ENCODE results near the gene DPH7. TPM values are rescaled to one million over a fixed set of nuclear protein-coding genes. Genes with fewer than 3 reads are reported as not detected.

Gene DPH7
- total RNA-seq, 1 experiment from 2014 or later: 31.7 TPM

DNA sequence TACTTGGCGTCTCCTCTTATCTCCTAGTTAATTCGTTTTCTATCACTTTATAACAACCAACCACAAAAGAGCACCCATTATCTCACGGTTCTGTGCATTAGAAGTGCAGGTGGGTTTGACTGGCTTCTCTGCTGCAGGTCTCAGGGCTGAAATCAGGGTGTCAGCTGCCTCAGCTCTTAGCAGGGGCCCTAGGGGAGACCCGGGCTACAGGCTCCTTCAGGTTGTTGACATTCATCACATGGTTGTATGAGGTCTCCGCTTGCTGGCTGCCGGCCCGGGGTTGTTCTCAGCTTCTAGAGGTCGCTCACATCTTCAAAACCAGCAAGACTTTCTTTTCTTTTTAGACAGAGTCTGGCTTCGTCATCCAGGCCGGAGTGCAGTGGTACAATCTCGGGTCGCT lies 14.5 kb upstream of the DPH7 start:
- peaks cover 5% of the 10 kb centered on the region; the same call in 1 of the 2 replicates for H3K36me3 ChIP-seq

DNA sequence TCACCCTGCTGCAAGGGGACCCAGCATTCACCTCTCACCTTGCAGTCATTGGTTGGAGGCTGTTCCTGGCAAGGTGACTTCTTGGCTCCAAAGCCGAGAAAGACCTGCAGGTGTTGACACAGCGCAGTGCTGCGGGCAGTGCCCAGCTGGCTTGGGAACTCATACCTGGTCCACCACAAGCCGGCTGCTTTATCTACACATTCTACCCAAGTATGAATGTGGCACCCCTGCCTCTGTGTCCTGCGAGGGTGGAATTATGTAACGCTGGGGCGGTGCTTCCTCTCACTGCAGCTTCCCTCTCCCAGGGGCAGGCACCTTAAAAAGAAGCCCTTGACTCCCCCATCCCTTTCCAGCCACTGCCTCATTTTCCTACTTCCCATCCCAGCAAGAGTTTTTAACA lies 14.0 kb upstream of the DPH7 start:
- no peak overlapping the region for H3K4me3 ChIP-seq
- no peak overlapping the region for H3K27ac ChIP-seq
- no peaks in the 10 kb centered on the region for H3K4me1 ChIP-seq
- no peak for DNase-seq
- H3K9me3 ChIP-seq (replicated peaks): no peaks in the 10 kb centered on the region
- no peaks in the 10 kb centered on the region for H3K27me3 ChIP-seq
- H3K36me3 ChIP-seq: peaks cover 9% of the 10 kb centered on the region

More for the DNA sequence above, 14.5 kb upstream of the DPH7 start:
- no peak for DNase-seq
- no peaks in the 10 kb centered on the region for H3K27me3 ChIP-seq
- H3K4me3 ChIP-seq: no peak overlapping the region
- no peaks in the 10 kb centered on the region for H3K9me3 ChIP-seq (replicated peaks)
- no peaks in the 10 kb centered on the region for H3K4me1 ChIP-seq
- H3K27ac ChIP-seq: no peak overlapping the region

DNA sequence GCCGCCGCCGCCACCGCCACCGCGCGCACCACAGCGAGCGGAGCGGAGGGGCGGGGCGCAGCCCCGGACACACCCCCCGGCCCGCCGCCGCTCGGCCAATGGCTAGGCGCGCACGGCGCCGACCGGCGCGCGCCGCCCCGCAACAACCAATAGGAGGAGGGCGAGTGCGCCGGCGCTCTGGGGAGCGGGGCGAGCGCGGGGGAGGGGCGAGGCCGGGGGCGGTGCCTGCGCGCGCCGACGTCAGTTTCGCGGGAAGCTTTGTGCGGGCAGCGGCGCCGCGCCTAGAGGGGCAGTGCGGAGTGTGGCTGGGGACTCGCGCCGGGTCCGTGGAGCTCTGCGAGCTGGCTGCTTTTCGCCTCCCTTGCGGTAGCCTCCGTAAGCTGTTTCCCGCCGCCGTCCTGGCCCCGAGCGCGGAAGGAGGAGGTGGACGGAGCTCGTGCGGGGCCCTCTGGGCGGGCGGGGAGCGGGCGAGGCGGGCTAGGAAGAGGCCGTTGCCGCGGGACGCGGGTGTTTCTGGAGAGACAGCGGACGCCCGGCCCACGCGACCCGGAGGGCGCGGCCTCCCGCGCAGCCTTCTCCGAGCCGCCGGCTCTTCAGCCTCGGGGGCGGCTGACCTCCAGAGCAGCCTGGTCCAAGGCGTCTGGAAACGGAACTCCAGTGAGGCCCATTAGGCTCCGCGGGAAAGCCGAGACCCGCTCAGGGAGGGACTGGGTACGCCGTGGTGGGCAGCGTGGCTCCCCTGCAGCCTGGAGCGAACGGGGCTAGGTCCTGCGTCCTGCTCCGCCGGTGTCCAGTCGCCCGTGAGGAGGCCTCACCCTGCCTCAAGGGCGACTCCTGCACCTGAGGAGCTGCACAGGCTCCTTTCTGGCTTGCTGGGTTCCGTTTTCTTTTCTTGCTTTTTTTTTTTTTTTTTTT lies 12.0 kb upstream of the DPH7 start, which contains the start of gene ZMYND19:
TSS of gene ZMYND19 (minus strand) at position 44 of the 915 bp plus-strand sequence. CDS start 249 bp downstream, outside the sequence.
- no peaks in the 10 kb centered on the region for H3K27me3 ChIP-seq
- H3K4me3 ChIP-seq: peak within 1 kb of the TSS; percentile 89
- H3K27ac ChIP-seq: peak within 1 kb of the TSS; percentile 36
- peak; percentile 85 to 94 for DNase-seq
- H3K9me3 ChIP-seq (replicated peaks): no peaks in the 10 kb centered on the region
- H3K36me3 ChIP-seq: peaks cover 24% of the 10 kb centered on the region
- no peaks in the 10 kb centered on the region for H3K4me1 ChIP-seq

DNA sequence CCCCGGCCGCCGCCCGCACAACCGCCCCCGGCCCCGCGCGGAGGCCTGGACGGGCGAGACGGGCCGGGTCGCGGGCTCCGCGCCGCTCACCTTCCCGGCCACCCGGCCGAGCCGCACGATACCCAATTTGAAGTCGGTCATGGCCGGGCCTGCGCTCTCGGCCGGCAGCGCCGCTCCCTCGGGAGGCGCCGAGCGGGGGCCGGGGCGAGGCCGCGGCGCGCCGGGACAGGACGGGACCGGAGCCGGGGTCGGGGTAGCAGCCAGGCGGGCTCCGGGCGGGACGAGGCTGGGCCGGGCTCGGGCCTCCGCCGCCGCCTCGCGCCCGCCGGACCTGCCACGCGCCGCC lies 11.4 kb upstream of the DPH7 start:
- Histone ChIP-seq H3K36me3 (peaks cover 27% of the 10 kb centered on the region), H3K4me1 (no peaks in the 10 kb centered on the region), H3K4me3 (peak overlapping the region; percentile 89), H3K9me3 (replicated peaks) (no peaks in the 10 kb centered on the region), H3K27ac (no peak overlapping the region), H3K27me3 (no peaks in the 10 kb centered on the region)
- DNase-seq: no peak

DNA sequence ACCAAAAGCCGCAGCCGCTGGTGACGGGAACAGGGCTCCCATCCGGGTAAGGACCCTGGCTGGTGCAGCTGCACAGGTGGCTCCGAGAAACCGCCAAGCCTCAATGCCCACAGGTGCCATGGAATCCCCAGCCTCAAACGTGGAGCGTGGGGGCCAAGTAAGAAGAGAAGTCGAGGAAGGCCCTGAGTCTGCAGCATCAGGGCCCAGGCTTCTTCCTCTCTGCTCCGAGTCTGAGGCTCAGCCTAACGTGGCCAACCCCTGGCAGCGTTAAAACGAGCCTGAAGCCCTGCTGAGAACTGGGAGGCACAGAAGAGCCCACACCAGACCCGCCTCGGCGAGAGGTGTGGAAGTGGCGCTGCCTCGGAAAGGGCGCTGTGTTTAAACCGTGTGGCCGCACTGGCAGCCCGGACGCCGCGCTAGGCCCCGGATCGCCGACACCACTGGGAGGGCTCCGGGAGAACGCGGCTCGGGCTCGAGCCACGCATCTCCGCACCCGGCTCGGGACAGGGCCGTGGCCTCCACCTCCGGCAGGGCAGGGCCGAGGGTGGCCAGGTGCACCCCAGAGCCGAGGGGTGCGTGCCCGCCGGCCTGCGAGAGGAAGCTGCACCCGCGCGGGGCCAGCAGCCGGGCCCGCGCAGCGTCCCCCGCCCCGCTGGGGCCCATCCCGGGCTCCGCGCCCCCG lies 10.9 kb upstream of the DPH7 start:
- Histone ChIP-seq H3K27me3 (no peaks in the 10 kb centered on the region), H3K4me1 (no peaks in the 10 kb centered on the region), H3K9me3 (replicated peaks) (no peaks in the 10 kb centered on the region), H3K27ac (no peak overlapping the region), H3K36me3 (peaks cover 29% of the 10 kb centered on the region), H3K4me3 (peak overlapping the region; percentile 89)
- DNase-seq: no peak

DNA sequence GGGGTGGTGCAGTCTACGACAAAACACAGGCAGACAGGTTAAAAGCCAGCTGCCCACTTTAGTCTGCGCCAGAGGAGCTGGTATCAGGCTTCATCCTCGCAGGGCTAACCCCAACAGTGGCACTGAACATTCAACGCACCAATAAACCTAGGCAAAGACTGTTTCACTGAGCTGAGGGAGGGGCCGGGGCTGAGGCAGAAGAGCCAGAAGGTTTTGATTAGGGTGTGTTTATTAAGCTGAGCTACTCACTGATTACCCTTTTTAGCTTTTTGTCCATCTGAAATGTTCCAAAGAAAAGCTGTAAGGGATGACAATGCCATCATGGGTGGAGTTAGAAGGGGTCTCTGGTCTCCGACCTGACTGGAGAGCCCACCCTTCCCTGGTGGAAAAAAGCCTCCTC lies 10.2 kb upstream of the DPH7 start:
- Histone ChIP-seq H3K27ac (no peak overlapping the region), H3K4me3 (no peak overlapping the region; the same call in 1 of the 2 replicates), H3K27me3 (no peaks in the 10 kb centered on the region), H3K9me3 (replicated peaks) (no peaks in the 10 kb centered on the region), H3K36me3 (peaks cover 29% of the 10 kb centered on the region), H3K4me1 (no peaks in the 10 kb centered on the region)
- no peak for DNase-seq

DNA sequence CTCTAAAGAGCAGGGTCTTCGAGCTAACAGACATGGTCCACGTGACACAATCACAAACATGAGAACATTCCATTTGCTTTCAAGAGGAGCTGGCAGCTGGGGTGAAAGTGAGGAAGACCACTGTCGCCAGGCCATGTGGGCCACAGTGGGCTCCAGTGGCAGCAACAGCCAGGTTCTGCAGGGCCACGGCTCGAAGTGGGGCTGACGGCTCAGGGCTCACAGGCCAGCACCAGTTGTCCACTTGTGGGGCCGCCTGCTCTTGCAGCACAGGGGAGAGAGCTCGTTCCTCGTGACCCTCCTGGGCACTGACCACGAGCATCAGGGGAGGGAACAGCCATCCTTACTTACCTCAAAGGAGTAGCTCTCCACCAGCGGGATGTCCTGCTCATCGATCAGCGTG lies 9.6 kb upstream of the DPH7 start:
- DNase-seq: no peak
- Histone ChIP-seq H3K4me1 (no peaks in the 10 kb centered on the region), H3K9me3 (replicated peaks) (no peaks in the 10 kb centered on the region), H3K27me3 (no peaks in the 10 kb centered on the region), H3K27ac (no peak overlapping the region), H3K36me3 (peaks cover 31% of the 10 kb centered on the region), H3K4me3 (no peak overlapping the region)

DNA sequence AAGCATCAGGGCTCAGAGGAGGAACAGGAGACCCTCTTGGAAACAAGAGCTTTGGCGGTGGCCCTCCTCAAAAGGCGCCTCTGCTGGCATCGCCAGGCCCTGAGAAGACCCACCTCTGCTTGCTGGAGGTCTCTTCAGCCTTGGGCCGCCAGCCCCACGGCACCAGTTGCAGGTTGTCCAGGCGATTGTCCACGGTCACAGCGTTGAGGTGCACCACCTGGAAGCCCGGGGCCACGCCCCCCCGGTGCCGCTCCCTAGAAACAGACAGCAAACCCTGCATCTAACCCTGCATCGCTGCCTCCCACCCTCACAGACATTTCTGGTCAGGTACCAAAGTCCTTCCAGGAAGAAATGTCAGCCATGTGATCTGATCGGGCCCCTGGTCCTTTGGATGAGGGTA lies 8.1 kb upstream of the DPH7 start:
- Histone ChIP-seq H3K27me3 (no peaks in the 10 kb centered on the region), H3K4me1 (no peaks in the 10 kb centered on the region), H3K36me3 (peaks cover 40% of the 10 kb centered on the region), H3K4me3 (no peak overlapping the region), H3K27ac (no peak overlapping the region), H3K9me3 (replicated peaks) (no peaks in the 10 kb centered on the region)
- no peak for DNase-seq

DNA sequence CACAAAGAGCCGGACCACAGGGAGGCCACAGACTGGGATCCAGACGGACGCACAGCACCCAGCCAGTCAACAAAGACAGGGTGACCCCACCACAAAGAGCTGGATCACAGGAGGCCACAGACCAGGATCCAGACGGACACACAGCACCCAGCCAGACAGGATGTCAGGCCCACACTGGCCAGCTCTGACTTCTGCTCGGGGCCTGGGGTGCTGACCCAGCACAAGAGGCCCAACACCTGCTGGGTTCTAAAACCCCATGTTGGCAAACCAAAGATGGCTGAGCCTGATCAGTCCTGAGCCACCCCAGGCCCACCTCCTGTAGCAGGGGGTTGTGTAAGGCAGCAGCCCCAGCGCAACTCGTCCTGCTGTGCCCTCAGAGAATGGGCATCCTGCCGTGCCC lies 5.2 kb upstream of the DPH7 start:
- H3K4me3 ChIP-seq: no peak overlapping the region
- H3K36me3 ChIP-seq: peaks cover 45% of the 10 kb centered on the region
- DNase-seq: no peak
- no peaks in the 10 kb centered on the region for H3K9me3 ChIP-seq (replicated peaks)
- H3K27ac ChIP-seq: no peak overlapping the region
- H3K4me1 ChIP-seq: peaks cover 9% of the 10 kb centered on the region; the same call in 1 of the 2 replicates
- no peaks in the 10 kb centered on the region for H3K27me3 ChIP-seq

DNA sequence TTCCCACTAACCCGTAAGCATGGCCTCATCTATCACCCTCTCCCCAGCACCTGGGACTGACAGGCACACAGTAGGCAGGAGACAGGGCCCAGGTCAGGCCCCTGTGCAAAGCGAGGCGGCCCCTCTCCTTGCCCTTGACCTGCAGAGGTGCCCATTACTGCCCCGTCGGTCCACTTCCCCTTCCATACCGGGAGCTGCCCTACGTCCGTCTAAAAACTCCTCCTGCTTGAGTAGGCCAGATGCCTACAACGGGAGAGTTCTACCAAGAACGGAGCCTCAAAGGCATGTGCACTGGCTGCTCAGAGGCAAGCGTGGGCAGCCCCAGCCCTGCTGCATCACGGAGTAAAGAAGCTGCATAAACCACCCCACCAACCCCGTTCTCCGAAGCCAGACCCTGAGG lies 4.6 kb upstream of the DPH7 start:
- DNase-seq: no peak
- Histone ChIP-seq H3K4me3 (no peak overlapping the region), H3K27ac (no peak overlapping the region), H3K27me3 (no peaks in the 10 kb centered on the region), H3K9me3 (replicated peaks) (no peaks in the 10 kb centered on the region), H3K4me1 (peaks cover 9% of the 10 kb centered on the region; the same call in 1 of the 2 replicates), H3K36me3 (peaks cover 42% of the 10 kb centered on the region)

DNA sequence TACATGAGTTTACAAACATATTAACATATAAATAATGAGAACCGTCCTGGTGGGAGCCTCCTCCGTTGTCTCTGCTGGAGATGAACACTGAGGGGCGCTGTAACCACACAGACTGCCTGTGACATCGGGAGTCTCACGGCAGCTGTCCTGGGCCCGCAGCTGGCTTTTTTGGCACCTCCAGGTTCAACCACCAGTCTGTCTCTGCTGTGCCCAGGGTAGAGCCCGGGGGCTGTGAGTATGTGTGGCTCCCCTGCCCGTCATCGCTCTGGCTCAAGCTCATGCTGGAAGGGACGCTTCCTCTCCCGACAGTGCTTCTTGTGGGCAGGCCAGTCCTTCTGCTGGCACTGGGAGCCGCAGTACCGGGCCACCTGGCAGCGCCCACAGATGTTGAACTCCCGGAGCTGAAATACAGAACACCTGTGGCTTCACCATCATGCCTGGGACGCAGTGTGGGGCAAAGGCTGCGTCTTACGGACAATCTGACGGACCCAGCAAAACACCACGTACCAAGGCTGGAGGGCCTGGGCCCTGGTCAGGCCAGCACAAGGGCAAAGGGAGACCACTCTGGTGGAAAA lies 3.6 kb upstream of the DPH7 start:
- Histone ChIP-seq H3K9me3 (replicated peaks) (no peaks in the 10 kb centered on the region), H3K36me3 (peaks cover 32% of the 10 kb centered on the region)

DNA sequence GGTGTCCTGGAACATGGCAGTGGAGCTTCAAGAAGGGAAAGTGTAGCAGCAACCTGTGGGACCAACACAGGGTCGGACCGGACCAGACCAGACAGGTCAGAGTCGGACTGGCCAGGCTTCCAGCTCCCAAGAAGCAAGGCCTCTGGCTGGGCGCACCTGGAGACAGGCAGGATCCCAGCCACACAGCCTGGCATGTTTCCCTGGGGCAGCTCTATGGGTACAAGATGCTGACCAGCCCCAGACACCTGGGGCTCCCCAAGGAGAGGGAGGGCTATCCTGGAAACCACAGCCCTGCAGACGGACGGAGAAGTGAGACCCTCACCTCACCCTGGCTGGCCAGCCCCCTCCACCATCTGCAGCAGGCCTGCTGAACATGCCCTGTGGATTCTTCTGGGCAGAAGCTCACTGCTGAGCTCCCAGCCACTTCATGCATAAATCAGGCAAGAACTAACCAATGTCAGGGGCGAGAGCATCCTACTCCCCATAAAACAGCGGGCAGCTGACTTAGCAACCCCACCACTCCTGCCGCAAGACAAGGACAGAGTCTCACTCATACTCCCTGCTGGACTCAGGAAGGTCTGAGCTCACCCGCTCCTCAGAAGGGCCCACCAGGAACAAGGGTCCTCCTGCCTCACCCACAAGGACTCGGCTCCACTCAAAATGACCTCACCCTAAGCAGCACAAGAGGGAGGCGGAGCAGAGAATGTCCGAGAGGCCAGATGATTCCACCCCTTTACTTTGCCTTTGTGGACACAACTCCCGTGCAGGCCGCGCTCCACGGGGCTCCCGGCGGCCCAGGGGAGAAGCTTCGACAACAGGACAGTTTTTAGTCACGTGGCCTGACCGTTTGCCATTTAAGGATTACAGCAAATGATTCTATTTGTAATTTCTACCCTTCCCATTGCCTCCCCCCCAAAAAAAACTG lies 2.9 kb upstream of the DPH7 start:
- Histone ChIP-seq H3K4me1 (peaks cover 9% of the 10 kb centered on the region; the same call in 1 of the 2 replicates), H3K9me3 (replicated peaks) (no peaks in the 10 kb centered on the region), H3K36me3 (peaks cover 25% of the 10 kb centered on the region), H3K27ac (no peak overlapping the region), H3K27me3 (no peaks in the 10 kb centered on the region), H3K4me3 (no peak overlapping the region)
- DNase-seq: no peak

More for the DNA sequence above, 3.6 kb upstream of the DPH7 start:
- Histone ChIP-seq H3K4me1 (peaks cover 9% of the 10 kb centered on the region; the same call in 1 of the 2 replicates), H3K4me3 (no peak overlapping the region), H3K27ac (no peak overlapping the region), H3K27me3 (no peaks in the 10 kb centered on the region)
- peak; percentile 56 to 62 for DNase-seq

DNA sequence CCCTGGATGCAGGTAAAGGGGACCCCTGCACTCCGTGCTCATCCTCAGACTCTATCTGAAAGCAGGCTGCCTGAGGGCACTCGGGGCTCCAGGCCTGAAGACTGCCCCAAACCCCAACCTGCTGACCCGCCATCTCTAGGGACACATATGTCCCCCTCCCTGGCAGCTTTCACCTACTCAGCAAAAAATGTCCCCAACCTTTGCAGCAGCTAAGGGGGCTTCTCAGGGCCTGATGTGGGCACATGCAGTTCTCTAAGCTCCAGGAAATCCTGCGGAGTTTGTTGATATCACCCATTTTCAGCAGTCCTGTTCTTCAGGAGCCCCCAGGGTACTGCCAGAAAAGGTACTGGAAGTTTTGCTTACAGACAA lies 2.2 kb upstream of the DPH7 start:
- H3K4me1 ChIP-seq: peaks cover 9% of the 10 kb centered on the region; the same call in 1 of the 2 replicates
- peaks cover 23% of the 10 kb centered on the region; the same call in 1 of the 2 replicates for H3K36me3 ChIP-seq
- H3K4me3 ChIP-seq: no peak overlapping the region
- H3K9me3 ChIP-seq (replicated peaks): no peaks in the 10 kb centered on the region
- no peak for DNase-seq
- H3K27ac ChIP-seq: no peak overlapping the region
- no peaks in the 10 kb centered on the region for H3K27me3 ChIP-seq
